ENCODE measurements around the gene SH3GL3.

GRCh38 chr15:83472797-83473196 is 25.7 kb downstream of the SH3GL3 start:
- TF ChIP-seq JUNB (IDR thresholded peaks at IDR 0.05): no peak
- TF ChIP-seq, protein P1, sequence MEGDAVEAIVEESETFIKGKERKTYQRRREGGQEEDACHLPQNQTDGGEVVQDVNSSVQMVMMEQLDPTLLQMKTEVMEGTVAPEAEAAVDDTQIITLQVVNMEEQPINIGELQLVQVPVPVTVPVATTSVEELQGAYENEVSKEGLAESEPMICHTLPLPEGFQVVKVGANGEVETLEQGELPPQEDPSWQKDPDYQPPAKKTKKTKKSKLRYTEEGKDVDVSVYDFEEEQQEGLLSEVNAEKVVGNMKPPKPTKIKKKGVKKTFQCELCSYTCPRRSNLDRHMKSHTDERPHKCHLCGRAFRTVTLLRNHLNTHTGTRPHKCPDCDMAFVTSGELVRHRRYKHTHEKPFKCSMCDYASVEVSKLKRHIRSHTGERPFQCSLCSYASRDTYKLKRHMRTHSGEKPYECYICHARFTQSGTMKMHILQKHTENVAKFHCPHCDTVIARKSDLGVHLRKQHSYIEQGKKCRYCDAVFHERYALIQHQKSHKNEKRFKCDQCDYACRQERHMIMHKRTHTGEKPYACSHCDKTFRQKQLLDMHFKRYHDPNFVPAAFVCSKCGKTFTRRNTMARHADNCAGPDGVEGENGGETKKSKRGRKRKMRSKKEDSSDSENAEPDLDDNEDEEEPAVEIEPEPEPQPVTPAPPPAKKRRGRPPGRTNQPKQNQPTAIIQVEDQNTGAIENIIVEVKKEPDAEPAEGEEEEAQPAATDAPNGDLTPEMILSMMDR (IDR thresholded peaks at IDR 0.05): no peak
- no peak for TF ChIP-seq CEBPB (IDR thresholded peaks at IDR 0.05)
- no peak for TF ChIP-seq POLR2A (IDR thresholded peaks at IDR 0.05; ENCODE audit: low read length)
- TF ChIP-seq BHLHE40 (IDR thresholded peaks at IDR 0.05; ENCODE audit: low read depth, low read length): no peak
- no peak for TF ChIP-seq ZSCAN20 (CRISPR knock-in tag; IDR thresholded peaks at IDR 0.05)
